Parathyroid adenoma (tissue), 2 donors: ENCODE measurements around the gene SPATA46.

Experiments used
- H2AFZ ChIP-seq: fragments of 300-600 bp; sonication (generic); one replicate; pipeline ENCODE4 v1.7.0; 2017; ENCODE audit warnings: antibody characterized with exemption, mild to moderate bottlenecking
- H3K27ac ChIP-seq: fragments of 300-600 bp; sonication (generic); one replicate; pipeline ENCODE4 v1.7.0; 2017
- H3K27me3 ChIP-seq: fragments of 300-600 bp; sonication (generic); one replicate; pipeline ENCODE4 v1.7.0; 2017; ENCODE audit warnings: low read length; ENCODE audit not compliant: control insufficient read depth, insufficient read depth
- H3K36me3 ChIP-seq: fragments of 300-600 bp; sonication (generic); one replicate; pipeline ENCODE4 v1.7.0; 2017; ENCODE audit warnings: low read length; ENCODE audit not compliant: control insufficient read depth, insufficient read depth
- H3K4me1 ChIP-seq: fragments of 300-600 bp; sonication (generic); one replicate; pipeline ENCODE4 v1.7.0; 2017; ENCODE audit warnings: control low read depth
- H3K4me2 ChIP-seq: fragments of 300-600 bp; sonication (generic); one replicate; pipeline ENCODE4 v1.7.0; 2017; ENCODE audit warnings: low read length
- H3K4me3 ChIP-seq: fragments of 300-600 bp; sonication (generic); one replicate; pipeline ENCODE4 v1.7.0; 2017; ENCODE audit warnings: low read depth, low read length
- H3K79me2 ChIP-seq: fragments of 300-600 bp; sonication (generic); one replicate; pipeline ENCODE4 v1.7.0; 2017; ENCODE audit warnings: control low read depth
- H3K9ac ChIP-seq: fragments of 300-600 bp; sonication (generic); one replicate; pipeline ENCODE4 v1.7.0; 2017; ENCODE audit warnings: mild to moderate bottlenecking
- H3K9me3 ChIP-seq: fragments of 300-600 bp; sonication (generic); one replicate; pipeline ENCODE4 v1.7.0; 2017; ENCODE audit warnings: low read length; ENCODE audit not compliant: control insufficient read depth
- TF ChIP-seq, protein P1 (sequence below): fragments of 300-600 bp; sonication (generic); IDR thresholded peaks from one replicate; pipeline ENCODE4 v1.7.0; 2017; ENCODE audit warnings: antibody characterized with exemption, mild to moderate bottlenecking
- donor health status: primary hyperparathyroidism.

SPATA46 gene

DNA sequence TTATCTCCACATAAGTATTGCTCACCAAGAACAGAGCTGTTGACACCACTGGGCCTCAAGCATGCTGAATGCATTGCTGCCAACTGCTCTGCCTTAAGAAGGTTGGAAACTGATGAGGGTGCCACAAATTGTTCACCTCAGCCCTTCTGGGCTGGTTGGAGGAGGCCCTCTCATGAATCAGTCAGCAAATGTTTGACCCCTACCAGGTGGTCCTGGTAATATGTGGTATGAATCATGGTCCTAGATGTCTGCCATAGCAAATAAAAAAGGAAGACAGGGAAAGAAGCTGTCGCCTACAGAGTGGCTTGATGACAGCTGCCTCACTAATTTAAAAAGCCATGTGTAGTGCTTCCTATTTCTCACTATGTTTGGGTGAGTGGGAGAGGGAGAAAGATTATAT lies 12.2 kb downstream of the SPATA46 start:
- Histone ChIP-seq H3K27ac (no peak overlapping the region), H3K36me3 (no peaks in the 10 kb centered on the region), H3K9me3 (no peaks in the 10 kb centered on the region), H3K79me2 (no peaks in the 10 kb centered on the region), H3K9ac (no peak overlapping the region), H3K4me1 (no peaks in the 10 kb centered on the region), H2AFZ (no peak overlapping the region), H3K4me2 (no peak overlapping the region), H3K27me3 (no peaks in the 10 kb centered on the region), H3K4me3 (no peak overlapping the region)
- TF ChIP-seq, protein P1, sequence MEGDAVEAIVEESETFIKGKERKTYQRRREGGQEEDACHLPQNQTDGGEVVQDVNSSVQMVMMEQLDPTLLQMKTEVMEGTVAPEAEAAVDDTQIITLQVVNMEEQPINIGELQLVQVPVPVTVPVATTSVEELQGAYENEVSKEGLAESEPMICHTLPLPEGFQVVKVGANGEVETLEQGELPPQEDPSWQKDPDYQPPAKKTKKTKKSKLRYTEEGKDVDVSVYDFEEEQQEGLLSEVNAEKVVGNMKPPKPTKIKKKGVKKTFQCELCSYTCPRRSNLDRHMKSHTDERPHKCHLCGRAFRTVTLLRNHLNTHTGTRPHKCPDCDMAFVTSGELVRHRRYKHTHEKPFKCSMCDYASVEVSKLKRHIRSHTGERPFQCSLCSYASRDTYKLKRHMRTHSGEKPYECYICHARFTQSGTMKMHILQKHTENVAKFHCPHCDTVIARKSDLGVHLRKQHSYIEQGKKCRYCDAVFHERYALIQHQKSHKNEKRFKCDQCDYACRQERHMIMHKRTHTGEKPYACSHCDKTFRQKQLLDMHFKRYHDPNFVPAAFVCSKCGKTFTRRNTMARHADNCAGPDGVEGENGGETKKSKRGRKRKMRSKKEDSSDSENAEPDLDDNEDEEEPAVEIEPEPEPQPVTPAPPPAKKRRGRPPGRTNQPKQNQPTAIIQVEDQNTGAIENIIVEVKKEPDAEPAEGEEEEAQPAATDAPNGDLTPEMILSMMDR = no peak

DNA sequence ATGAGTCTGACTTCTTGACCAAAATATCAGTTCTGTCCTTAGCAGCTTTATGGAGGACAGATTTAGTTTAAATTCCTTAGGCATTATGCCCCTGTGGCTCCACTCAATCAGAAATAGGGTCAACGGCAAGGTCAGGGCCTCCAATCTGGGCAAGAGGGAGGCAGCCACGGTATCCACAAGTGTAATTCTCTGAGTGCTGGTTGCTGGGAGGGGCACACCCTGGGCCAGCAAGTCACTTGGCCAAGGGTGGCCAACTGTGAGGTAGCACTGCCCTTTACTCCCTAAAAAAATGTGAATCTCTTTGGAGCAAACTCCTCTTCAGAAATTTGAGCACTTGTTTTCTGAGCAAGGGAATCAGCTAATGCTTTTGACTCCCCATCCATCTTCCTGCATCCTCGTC lies 12.8 kb downstream of the SPATA46 start:
- no peak overlapping the region for H3K4me3 ChIP-seq
- H3K27me3 ChIP-seq = no peaks in the 10 kb centered on the region
- H3K4me1 ChIP-seq = no peaks in the 10 kb centered on the region
- no peak overlapping the region for H3K9ac ChIP-seq
- H3K4me2 ChIP-seq = no peak overlapping the region
- H3K36me3 ChIP-seq = no peaks in the 10 kb centered on the region
- H3K79me2 ChIP-seq = no peaks in the 10 kb centered on the region
- H3K9me3 ChIP-seq = no peaks in the 10 kb centered on the region
- H3K27ac ChIP-seq = no peak overlapping the region
- H2AFZ ChIP-seq = no peak overlapping the region
- TF ChIP-seq, protein P1 = no peak

DNA sequence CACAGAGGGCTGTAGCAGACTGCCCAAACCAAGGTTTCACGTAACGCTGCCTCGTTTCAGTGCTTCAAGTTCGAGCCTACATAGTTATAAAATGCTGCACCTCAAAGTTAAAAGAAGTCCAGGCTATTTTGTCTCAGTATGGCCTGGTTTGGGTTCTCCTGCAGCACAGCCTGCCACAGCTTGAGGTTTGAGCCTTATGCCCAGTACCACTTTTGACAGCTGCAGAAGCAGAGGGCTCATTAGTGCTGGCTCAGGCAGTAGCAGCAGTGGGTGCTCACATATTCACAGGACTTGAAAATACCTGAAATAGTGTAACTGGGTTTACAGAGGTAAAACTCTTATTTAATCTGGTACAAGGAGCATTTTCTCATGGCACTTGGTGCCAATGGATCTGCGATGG lies 15.3 kb downstream of the SPATA46 start:
- Histone ChIP-seq H3K27me3 (no peaks in the 10 kb centered on the region), H3K9ac (no peak overlapping the region), H3K27ac (no peak overlapping the region), H3K36me3 (no peaks in the 10 kb centered on the region), H2AFZ (no peak overlapping the region), H3K4me2 (no peak overlapping the region), H3K4me1 (no peaks in the 10 kb centered on the region), H3K9me3 (no peaks in the 10 kb centered on the region), H3K79me2 (no peaks in the 10 kb centered on the region), H3K4me3 (no peak overlapping the region)
- TF ChIP-seq, protein P1 = no peak

DNA sequence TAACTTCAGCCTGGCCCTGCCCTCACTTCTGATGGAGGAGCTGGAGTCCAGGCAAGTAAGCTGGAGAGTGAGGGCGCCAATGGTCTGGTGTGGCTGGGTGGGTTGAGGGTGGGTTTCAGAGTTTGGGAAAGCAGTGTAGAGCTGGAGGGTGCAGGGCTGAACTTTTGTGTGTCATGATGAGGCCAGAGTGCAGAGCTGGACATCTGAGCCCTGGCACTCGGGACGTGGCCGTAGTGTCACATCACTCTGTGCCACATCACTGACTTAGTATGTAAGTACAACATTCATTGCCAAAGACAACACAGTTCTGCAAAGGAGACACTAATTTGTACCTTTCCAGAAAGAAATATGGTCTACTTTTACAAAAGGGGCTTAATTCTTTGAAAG lies 15.8 kb downstream of the SPATA46 start:
- H3K79me2 ChIP-seq = no peaks in the 10 kb centered on the region
- H3K4me2 ChIP-seq = no peak overlapping the region
- H3K4me1 ChIP-seq = no peaks in the 10 kb centered on the region
- H3K27me3 ChIP-seq = no peaks in the 10 kb centered on the region
- no peaks in the 10 kb centered on the region for H3K36me3 ChIP-seq
- no peak overlapping the region for H3K27ac ChIP-seq
- TF ChIP-seq, protein P1 = no peak
- no peak overlapping the region for H3K4me3 ChIP-seq
- no peak overlapping the region for H3K9ac ChIP-seq
- H2AFZ ChIP-seq = no peak overlapping the region
- H3K9me3 ChIP-seq = no peaks in the 10 kb centered on the region

DNA sequence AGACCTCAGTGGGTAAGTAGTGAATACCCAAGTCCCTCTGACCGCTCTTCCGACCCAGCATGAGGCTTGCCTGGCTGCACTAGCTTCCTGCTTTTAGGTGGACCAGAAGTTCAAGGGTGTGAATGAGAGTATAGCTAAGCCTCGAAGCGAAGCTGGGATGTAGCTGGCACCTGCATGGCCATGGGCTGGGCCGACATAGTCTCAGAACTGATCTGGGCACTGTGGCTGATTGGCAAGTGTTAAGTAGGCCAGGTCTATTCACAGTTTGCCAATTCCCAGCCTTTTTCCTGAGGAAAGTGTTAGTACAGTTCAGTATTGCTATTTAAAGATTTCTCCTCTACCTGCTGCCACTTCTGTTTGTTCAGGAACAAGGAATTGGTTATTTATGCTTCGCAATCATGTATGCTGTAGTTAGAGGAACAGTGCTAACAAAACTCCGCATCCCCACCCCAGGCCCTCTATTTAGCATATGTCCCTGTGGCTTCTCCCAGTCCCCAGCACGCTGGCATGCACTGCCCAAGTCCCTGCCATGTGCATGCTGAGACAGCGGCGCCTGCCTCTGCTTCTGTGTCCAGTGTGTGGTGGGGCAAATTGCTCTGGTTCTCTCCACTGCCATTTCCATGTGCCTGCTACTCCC lies 16.3 kb downstream of the SPATA46 start:
- Histone ChIP-seq H3K27ac (no peak overlapping the region), H3K36me3 (no peaks in the 10 kb centered on the region), H2AFZ (no peak overlapping the region)

More for the DNA sequence above, 16.3 kb downstream of the SPATA46 start:
- no peak overlapping the region for H3K4me2 ChIP-seq
- H3K27me3 ChIP-seq = no peaks in the 10 kb centered on the region
- no peaks in the 10 kb centered on the region for H3K79me2 ChIP-seq
- no peaks in the 10 kb centered on the region for H3K9me3 ChIP-seq
- TF ChIP-seq, protein P1 = no peak
- H3K4me3 ChIP-seq = no peak overlapping the region
- no peaks in the 10 kb centered on the region for H3K4me1 ChIP-seq
- no peak overlapping the region for H3K9ac ChIP-seq
